HFFc6 (cell line): ENCODE results near the gene NFASC. TPM values are rescaled to one million over a fixed set of nuclear protein-coding genes. Genes with fewer than 3 reads are reported as not detected.

Source experiments
- DNase-seq: peaks from one replicate; pipeline ENCODE4 v3.0.0-alpha.2; 2018
- H3K27ac Mint-ChIP-seq: 2 replicates; pipeline ENCODE4 v1.8.0; 2020; ENCODE audit warnings: mild to moderate bottlenecking, mixed read lengths
- H3K27me3 Mint-ChIP-seq: 2 replicates; pipeline ENCODE4 v1.8.0; 2021; ENCODE audit warnings: mild to moderate bottlenecking, moderate library complexity, mixed read lengths; ENCODE audit not compliant: insufficient read depth
- H3K36me3 Mint-ChIP-seq: 2 replicates; pipeline ENCODE4 v1.8.0; 2021; ENCODE audit warnings: low read depth, mixed read lengths
- H3K4me1 Mint-ChIP-seq: 2 replicates; pipeline ENCODE4 v1.8.0; 2020; ENCODE audit warnings: low read depth, mixed read lengths
- H3K4me3 Mint-ChIP-seq: 2 replicates; pipeline ENCODE4 v1.8.0; 2020; ENCODE audit warnings: mild to moderate bottlenecking, moderate library complexity, mixed read lengths
- H3K9me3 Mint-ChIP-seq: 2 replicates; pipeline ENCODE4 v1.8.0; 2020; ENCODE audit warnings: mild to moderate bottlenecking, mixed read lengths
- CTCF ChIP-seq: fragments of 200-600 bp; sonication (generic); IDR thresholded peaks from 2 replicates; pipeline ENCODE4 v1.5.0; 2021; ENCODE audit warnings: antibody characterized with exemption, mild to moderate bottlenecking
- total RNA-seq, 6 experiments: library from RNA; stranded (reverse); fragmentation: NEBNext Ultra II Directional; extraction: Animal tissue kit (Norgen Biotek cat#: 25700); gene quantifications; 2 replicates in 1 of 6; 3 replicates in 5 of 6; pipeline ENCODE4 v1.2.3, GENCODE V29; 2021

Gene NFASC
- total RNA-seq, 6 experiments from 2014 or later = 4.7 to 11.7 (median 9.9) TPM

GRCh38 chr1:205042911-205043806, 172.5 kb downstream of the NFASC start, which contains the start of gene CNTN2:
TSS of gene CNTN2 (plus strand) at chr1:205043212. CDS start at chr1:205053186, 9,974 bp downstream.
- Mint-ChIP-seq H3K36me3 (no peaks in the 10 kb centered on the region), H3K4me1 (no peaks in the 10 kb centered on the region), H3K9me3 (no peaks in the 10 kb centered on the region), H3K27me3 (peaks cover 70% of the 10 kb centered on the region), H3K4me3 (no peak within 1 kb of the TSS), H3K27ac (no peak within 1 kb of the TSS)
- no peak for DNase-seq
- TF ChIP-seq CTCF = no peak

- DNase-seq = no peak
- Mint-ChIP-seq H3K36me3 (no peaks in the 10 kb centered on the region), H3K9me3 (no peaks in the 10 kb centered on the region), H3K4me1 (no peaks in the 10 kb centered on the region), H3K4me3 (no peak overlapping the region), H3K27me3 (peaks cover 67% of the 10 kb centered on the region), H3K27ac (no peak overlapping the region)
- no peak for TF ChIP-seq CTCF
Measured at GRCh38 chr1:205043866-205044265, 173.2 kb downstream of the NFASC start.

GRCh38 chr1:205044741-205045140, 174.1 kb downstream of the NFASC start:
- no peak for TF ChIP-seq CTCF
- DNase-seq = no peak
- H3K4me1 Mint-ChIP-seq = no peaks in the 10 kb centered on the region
- H3K9me3 Mint-ChIP-seq = no peaks in the 10 kb centered on the region
- no peak overlapping the region for H3K27ac Mint-ChIP-seq
- peaks cover 60% of the 10 kb centered on the region for H3K27me3 Mint-ChIP-seq
- H3K4me3 Mint-ChIP-seq = no peak overlapping the region
- no peaks in the 10 kb centered on the region for H3K36me3 Mint-ChIP-seq

- Mint-ChIP-seq H3K4me1 (no peaks in the 10 kb centered on the region), H3K36me3 (no peaks in the 10 kb centered on the region), H3K9me3 (no peaks in the 10 kb centered on the region), H3K4me3 (no peak overlapping the region), H3K27me3 (peaks cover 57% of the 10 kb centered on the region), H3K27ac (no peak overlapping the region)
- no peak for DNase-seq
- TF ChIP-seq CTCF = no peak
Measured at GRCh38 chr1:205045146-205045545, 174.5 kb downstream of the NFASC start.

- Mint-ChIP-seq H3K4me3 (no peak overlapping the region), H3K36me3 (no peaks in the 10 kb centered on the region), H3K4me1 (no peaks in the 10 kb centered on the region), H3K9me3 (no peaks in the 10 kb centered on the region), H3K27ac (no peak overlapping the region), H3K27me3 (peaks cover 52% of the 10 kb centered on the region)
- no peak for TF ChIP-seq CTCF
- no peak for DNase-seq
Measured at GRCh38 chr1:205046870-205047269, 176.2 kb downstream of the NFASC start.
